Measurements from ENCODE around the gene TMPRSS7.

GRCh38 chr3:112088944-112089343, 54.4 kb downstream of the TMPRSS7 start:
- TF ChIP-seq MXI1 (conservative IDR thresholded peaks at IDR 0.05; ENCODE audit: poor library complexity, severe bottlenecking) (no peak), CTCF (IDR thresholded peaks at IDR 0.05; ENCODE audit: poor library complexity, severe bottlenecking) (no peak), EZH2 (IDR thresholded peaks at IDR 0.05; ENCODE audit: borderline replicate concordance, insufficient read depth, low read length, poor library complexity, severe bottlenecking) (no peak), EP300 (conservative IDR thresholded peaks at IDR 0.05; ENCODE audit: poor library complexity, severe bottlenecking) (no peak)
